MCF 10A (cell line): ENCODE results near the gene MT1A. TPM values are rescaled to one million over a fixed set of nuclear protein-coding genes. Genes with fewer than 3 reads are reported as not detected.

Source experiments
- BruUV-seq: library from RNA; stranded (reverse); fragments of 400-500 nt; replicated peaks from 2 replicates; lab custom pipeline; 2021; lab: Mats Ljungman, UMichigan
- CTCF ChIA-PET: fragments of 300-600 bp; sonication (Branson Sonifier 250); formaldehyde crosslinking; extraction: SDS; loops from one replicate; lab custom pipeline; 2021; ENCODE audit warnings: antibody characterized with exemption, inconsistent platforms; lab: Yijun Ruan, JAX
- POLR2A ChIA-PET: fragments of 300-600, 350-650 bp; sonication (Branson Sonifier 250); formaldehyde crosslinking; extraction: SDS; loops from one replicate; lab custom pipeline; 2020; ENCODE audit warnings: antibody characterized with exemption, inconsistent platforms; lab: Yijun Ruan, JAX
- DNase-seq: peaks from one replicate; pipeline ENCODE4 v3.0.0-alpha.2; 2018; ENCODE audit not compliant: unreplicated experiment
- H3K27ac Mint-ChIP-seq: one replicate; pipeline ENCODE4 v1.8.0; 2022; ENCODE audit warnings: mild to moderate bottlenecking, low read depth, mixed read lengths; ENCODE audit not compliant: unreplicated experiment
- H3K27me3 Mint-ChIP-seq: one replicate; pipeline ENCODE4 v1.8.0; 2022; ENCODE audit warnings: mixed read lengths; ENCODE audit not compliant: insufficient read depth, unreplicated experiment
- H3K36me3 Mint-ChIP-seq: one replicate; pipeline ENCODE4 v1.8.0; 2022; ENCODE audit warnings: mild to moderate bottlenecking, moderate library complexity, mixed read lengths; ENCODE audit not compliant: insufficient read depth, unreplicated experiment
- H3K4me1 Mint-ChIP-seq: one replicate; pipeline ENCODE4 v1.8.0; 2022; ENCODE audit warnings: mixed read lengths; ENCODE audit not compliant: insufficient read depth, unreplicated experiment
- H3K4me3 Mint-ChIP-seq: one replicate; pipeline ENCODE4 v1.8.0; 2022; ENCODE audit warnings: mild to moderate bottlenecking, moderate library complexity, mixed read lengths; ENCODE audit not compliant: unreplicated experiment
- H3K9me3 Mint-ChIP-seq: one replicate; pipeline ENCODE4 v1.8.0; 2022; ENCODE audit warnings: mixed read lengths; ENCODE audit not compliant: unreplicated experiment
- CTCF ChIP-seq: fragments of 200-600 bp; IDR thresholded peaks from one replicate; pipeline ENCODE4 v1.8.0; 2022; ENCODE audit warnings: antibody characterized with exemption, mild to moderate bottlenecking; ENCODE audit not compliant: unreplicated experiment
- intact Hi-C: fragments of 100-400 bp; cut with micrococcal nuclease; formaldehyde crosslinking; loops from 2 replicates; pipeline ENCODE4 v1.14.1; 2022
- total RNA-seq: library from RNA; stranded (reverse); gene quantifications from 2 replicates; pipeline ENCODE4 v1.2.3, GENCODE V29; 2022

The MT1A gene
- total RNA-seq, 1 experiment from 2014 or later, result not detected

- peaks cover 7% of the 10 kb centered on the region for H3K36me3 Mint-ChIP-seq
- TF ChIP-seq CTCF, result no peak
- intact Hi-C loops, result loop anchor here (1.0 to 5.0 kb wide), 2 partner anchors 17 to 34 kb away; partner anchors contain the start of gene MT1E
- BruUV-seq, result no TSS peak
- H3K4me3 Mint-ChIP-seq, result peak within 1 kb of the TSS; percentile 93
- H3K9me3 Mint-ChIP-seq, result no peaks in the 10 kb centered on the region
- H3K27me3 Mint-ChIP-seq, result no peaks in the 10 kb centered on the region
- ChIA-PET POLR2A (interaction anchor here (0.6 to 15.3 kb wide), 30 partner anchors 16 to 1681 kb away, joined by 3 to 1404 read pairs (median 5); partner anchors contain the start of genes BBS2, MT1A, MT1B and MT1E), CTCF (interaction anchor here (0.6 kb wide), 1 partner anchor 8 kb away, joined by 3 read pairs; no protein-coding TSS in a partner anchor)
- peaks cover 50% of the 10 kb centered on the region for H3K4me1 Mint-ChIP-seq
- H3K27ac Mint-ChIP-seq, result peak within 1 kb of the TSS; percentile 99
- DNase-seq, result peak; percentile 97
Measured at GRCh38 chr16:56608043-56608875, 30.2 kb upstream of the MT1A start, which contains the start of gene MT2A. TSS of gene MT2A (plus strand) at chr16:56608584. CDS start at chr16:56608656, 72 bp downstream.

GRCh38 chr16:56608876-56609462 lies 29.5 kb upstream of the MT1A start:
- Mint-ChIP-seq H3K27ac (peak overlapping the region; percentile 99), H3K27me3 (no peaks in the 10 kb centered on the region), H3K4me3 (peak overlapping the region; percentile 93), H3K4me1 (peaks cover 54% of the 10 kb centered on the region), H3K9me3 (no peaks in the 10 kb centered on the region), H3K36me3 (peaks cover 7% of the 10 kb centered on the region)
- peak; percentile 15 for DNase-seq
- ChIA-PET POLR2A (interaction anchor here (0.7 to 15.3 kb wide), 30 partner anchors 8 to 670 kb away, joined by 3 to 1404 read pairs (median 6); partner anchors contain the start of genes BBS2, MT1B, MT1E and MT1F), CTCF (no interaction called here)
- intact Hi-C loops, result loop anchor here (1.0 to 5.0 kb wide), 2 partner anchors 16 to 33 kb away; partner anchors contain the start of gene MT1E
- no peak for TF ChIP-seq CTCF
- TSS peak; percentile 97 for BruUV-seq

GRCh38 chr16:56609463-56609921 lies 29.0 kb upstream of the MT1A start:
- POLR2A ChIA-PET, result interaction anchor here (0.7 to 15.3 kb wide), 22 partner anchors 8 to 669 kb away, joined by 3 to 1404 read pairs (median 6); partner anchors contain the start of genes BBS2, HERPUD1, MT1B and MT1E
- peak; percentile 84 for DNase-seq
- peaks cover 7% of the 10 kb centered on the region for H3K36me3 Mint-ChIP-seq
- H3K4me3 Mint-ChIP-seq, result peak overlapping the region; percentile 93
- CTCF ChIA-PET, result interaction anchor here (1.5 kb wide), 2 partner anchors 33 to 73 kb away, joined by 4 to 5 read pairs; no protein-coding TSS in a partner anchor
- H3K27ac Mint-ChIP-seq, result peak overlapping the region; percentile 99
- BruUV-seq, result TSS peak; percentile 85
- H3K9me3 Mint-ChIP-seq, result no peaks in the 10 kb centered on the region
- peaks cover 59% of the 10 kb centered on the region for H3K4me1 Mint-ChIP-seq
- TF ChIP-seq CTCF, result no peak
- intact Hi-C loops, result loop anchor here (5.0 kb wide), 1 partner anchor 33 kb away; no protein-coding TSS in a partner anchor
- H3K27me3 Mint-ChIP-seq, result no peaks in the 10 kb centered on the region
